Measurements from ENCODE around the gene TLR9. TPM values are rescaled to one million over a fixed set of nuclear protein-coding genes. Genes with fewer than 3 reads are reported as not detected.

TLR9 gene
- not detected in 2 replicates for total RNA-seq

GRCh38 chr3:52225452-52226228, at the start of gene TLR9:
TSS of gene TLR9 (minus strand) at chr3:52225645. CDS start at chr3:52225529, 116 bp downstream.

GRCh38 chr3:52245322-52246263, 20.1 kb upstream of the TLR9 start, which contains the start of gene PPM1M:
TSS of gene PPM1M (plus strand) at chr3:52245759. CDS start at chr3:52245825, 66 bp downstream.

GRCh38 chr3:52238761-52239701, 13.6 kb upstream of the TLR9 start, which contains the start of gene TWF2:
TSS of gene TWF2 (minus strand) at chr3:52239158. CDS start at chr3:52239016, 142 bp downstream.

GRCh38 chr3:52197842-52198625, 27.4 kb downstream of the TLR9 start, which contains the start of gene ALAS1:
TSS of gene ALAS1 (plus strand) at chr3:52198160. CDS start at chr3:52199242, 1,082 bp downstream.

Other genes starting within 250 kb of the TLR9 start
- gene ACY1, start 242.1 kb downstream of the TLR9 start, total RNA-seq, result 134 and 148 TPM in 2 replicates
- 2,114 and 2,340 TPM in 2 replicates for gene RPL29, start 229.8 kb downstream of the TLR9 start, total RNA-seq
- 118 and 162 TPM in 2 replicates for gene DUSP7, start 169.1 kb downstream of the TLR9 start, total RNA-seq
- 8.7 and 23.7 TPM in 2 replicates for gene POC1A, start 71.2 kb downstream of the TLR9 start, total RNA-seq
- gene ALAS1, start 27.5 kb downstream of the TLR9 start, total RNA-seq, result 43.8 and 52.0 TPM in 2 replicates
- gene TWF2, start 13.5 kb upstream of the TLR9 start, total RNA-seq, result 149 and 181 TPM in 2 replicates
- 7.6 and 9.9 TPM in 2 replicates for gene PPM1M, start 20.1 kb upstream of the TLR9 start, total RNA-seq
- 44.5 and 51.0 TPM in 2 replicates for gene WDR82, start 53.0 kb upstream of the TLR9 start, total RNA-seq
- gene GLYCTK, start 62.2 kb upstream of the TLR9 start, total RNA-seq, result 10.3 and 15.7 TPM in 2 replicates
- 0.27 and 0.86 TPM in 2 replicates for gene DNAH1, start 90.7 kb upstream of the TLR9 start, total RNA-seq
- gene BAP1, start 184.4 kb upstream of the TLR9 start, total RNA-seq, result 67.8 and 98.0 TPM in 2 replicates
- gene PHF7, start 185.0 kb upstream of the TLR9 start, total RNA-seq, result 7.6 and 10.2 TPM in 2 replicates
- gene SEMA3G, start 219.5 kb upstream of the TLR9 start, total RNA-seq, result 0.46 TPM in 1 of 2 replicates, not detected in the other
- gene TNNC1, start 228.4 kb upstream of the TLR9 start, total RNA-seq, result not detected in 2 replicates
- gene NISCH, start 230.0 kb upstream of the TLR9 start, total RNA-seq, result 24.4 and 36.2 TPM in 2 replicates